T-helper 22 cell (primary cell): ENCODE results near the gene TDRD6.

Experiments
- DNase-seq: peaks from one replicate; pipeline ENCODE4 v3.0.0-alpha.2; 2020; ENCODE audit warnings: low read depth

Gene TDRD6

DNA sequence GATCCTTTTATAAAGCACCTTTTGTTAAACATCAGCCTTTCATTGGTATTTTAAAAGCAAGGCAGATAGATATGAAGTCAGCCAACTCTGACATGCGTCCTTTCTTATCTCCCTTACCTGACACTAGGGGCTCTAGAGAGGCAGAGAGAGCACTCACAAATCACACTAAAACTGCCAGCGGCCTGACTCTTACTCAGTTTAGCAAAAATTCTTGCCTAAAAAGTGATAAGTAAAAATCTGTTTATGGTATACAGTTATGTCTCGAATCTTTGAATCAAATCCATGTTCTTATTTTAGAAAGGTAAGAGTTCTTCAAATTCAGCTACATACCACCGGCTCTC, 10.4 kb upstream of the TDRD6 start:
- DNase-seq = no peak

DNA sequence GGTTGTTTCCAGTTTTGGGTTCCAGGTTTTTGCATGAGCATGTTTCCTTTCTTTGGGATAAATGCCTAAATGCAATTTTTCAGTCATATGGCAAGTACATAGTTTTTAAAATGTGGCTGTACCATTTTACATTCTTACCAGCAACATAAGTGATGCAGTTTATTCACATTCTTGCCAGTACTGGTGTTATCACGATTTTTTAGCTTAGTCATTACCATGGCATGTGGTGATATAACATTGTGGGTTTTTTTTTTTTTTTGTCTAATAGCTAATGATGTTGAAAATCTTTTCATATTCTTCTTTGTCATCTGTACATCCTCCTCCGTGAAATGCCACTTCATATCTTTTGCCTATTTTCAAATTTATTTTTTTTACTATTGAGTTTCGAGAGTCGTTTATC, 2.9 kb upstream of the TDRD6 start:
- DNase-seq = no peak

DNA sequence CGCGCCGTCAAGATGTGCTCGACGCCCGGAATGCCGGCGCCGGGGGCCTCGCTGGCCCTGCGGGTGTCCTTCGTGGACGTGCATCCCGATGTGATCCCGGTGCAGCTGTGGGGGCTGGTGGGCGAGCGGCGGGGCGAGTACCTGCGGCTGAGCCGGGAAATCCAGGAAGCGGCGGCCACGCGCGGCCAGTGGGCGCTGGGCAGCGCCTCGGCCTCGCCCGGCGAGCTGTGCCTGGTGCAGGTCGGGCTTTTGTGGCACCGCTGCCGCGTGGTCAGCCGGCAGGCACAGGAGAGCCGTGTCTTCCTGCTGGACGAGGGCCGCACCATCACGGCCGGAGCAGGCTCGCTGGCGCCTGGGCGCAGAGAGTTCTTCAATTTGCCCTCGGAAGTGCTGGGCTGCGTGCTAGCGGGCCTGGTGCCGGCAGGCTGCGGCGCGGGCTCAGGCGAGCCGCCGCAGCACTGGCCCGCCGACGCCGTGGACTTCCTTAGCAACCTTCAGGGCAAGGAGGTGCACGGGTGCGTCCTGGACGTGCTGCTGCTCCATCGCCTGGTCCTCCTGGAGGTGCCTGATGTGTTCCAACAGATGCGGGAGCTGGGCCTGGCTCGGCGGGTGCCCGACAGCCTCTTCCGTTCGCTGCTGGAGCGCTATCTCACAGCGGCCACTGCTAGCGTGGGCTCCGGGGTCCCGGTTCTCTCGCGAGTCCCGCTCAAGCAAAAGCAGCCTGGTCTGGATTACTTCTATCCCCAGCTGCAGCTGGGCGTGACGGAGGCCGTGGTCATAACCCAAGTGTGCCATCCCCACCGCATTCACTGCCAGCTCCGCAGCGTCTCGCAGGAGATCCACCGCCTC, 656 bp downstream of the TDRD6 start:
- no peak for DNase-seq

DNA sequence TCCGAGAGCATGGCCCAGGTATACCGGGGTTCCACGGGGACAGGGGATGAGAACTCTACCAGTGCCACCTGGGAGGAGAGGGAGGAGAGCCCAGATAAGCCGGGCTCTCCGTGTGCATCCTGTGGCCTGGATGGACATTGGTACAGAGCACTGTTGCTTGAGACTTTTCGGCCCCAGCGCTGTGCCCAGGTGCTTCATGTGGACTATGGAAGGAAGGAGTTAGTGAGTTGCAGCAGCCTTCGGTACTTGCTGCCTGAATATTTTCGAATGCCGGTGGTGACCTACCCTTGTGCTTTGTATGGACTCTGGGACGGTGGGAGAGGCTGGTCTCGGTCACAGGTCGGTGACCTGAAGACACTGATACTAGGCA, 1.3 kb downstream of the TDRD6 start:
- DNase-seq = no peak

DNA sequence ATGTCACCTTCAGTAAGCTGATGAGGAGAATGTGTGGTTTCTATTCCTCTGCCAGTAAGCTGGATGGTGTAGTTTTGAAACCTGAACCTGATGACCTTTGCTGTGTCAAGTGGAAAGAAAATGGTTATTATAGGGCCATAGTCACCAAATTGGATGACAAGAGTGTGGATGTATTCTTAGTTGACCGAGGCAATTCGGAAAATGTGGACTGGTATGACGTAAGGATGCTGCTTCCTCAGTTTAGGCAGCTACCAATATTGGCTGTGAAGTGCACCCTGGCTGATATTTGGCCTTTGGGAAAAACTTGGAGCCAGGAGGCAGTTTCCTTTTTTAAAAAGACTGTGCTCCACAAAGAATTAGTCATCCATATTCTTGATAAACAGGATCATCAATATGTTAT, 2.0 kb downstream of the TDRD6 start:
- no peak for DNase-seq

DNA sequence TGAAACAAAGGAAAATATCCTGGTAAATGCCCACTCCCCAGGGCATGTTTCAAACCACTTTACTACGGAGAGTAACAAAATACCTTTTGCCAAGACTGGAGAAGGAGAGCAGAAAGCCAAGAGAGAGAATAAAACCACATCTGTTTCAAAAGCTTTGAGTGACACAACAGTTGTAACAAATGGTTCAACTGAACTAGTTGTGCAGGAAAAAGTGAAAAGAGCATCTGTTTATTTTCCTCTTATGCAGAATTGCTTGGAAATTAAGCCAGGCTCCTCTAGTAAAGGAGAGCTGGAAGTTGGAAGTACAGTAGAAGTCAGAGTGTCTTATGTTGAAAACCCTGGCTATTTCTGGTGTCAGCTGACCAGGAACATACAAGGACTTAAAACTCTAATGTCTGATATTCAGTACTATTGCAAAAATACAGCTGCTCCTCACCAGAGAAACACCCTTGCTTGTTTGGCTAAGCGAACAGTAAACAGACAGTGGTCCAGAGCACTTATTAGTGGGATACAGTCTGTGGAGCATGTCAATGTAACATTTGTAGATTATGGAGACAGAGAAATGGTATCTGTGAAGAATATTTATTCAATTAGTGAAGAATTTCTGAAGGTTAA, 2.6 kb downstream of the TDRD6 start:
- DNase-seq = no peak

DNA sequence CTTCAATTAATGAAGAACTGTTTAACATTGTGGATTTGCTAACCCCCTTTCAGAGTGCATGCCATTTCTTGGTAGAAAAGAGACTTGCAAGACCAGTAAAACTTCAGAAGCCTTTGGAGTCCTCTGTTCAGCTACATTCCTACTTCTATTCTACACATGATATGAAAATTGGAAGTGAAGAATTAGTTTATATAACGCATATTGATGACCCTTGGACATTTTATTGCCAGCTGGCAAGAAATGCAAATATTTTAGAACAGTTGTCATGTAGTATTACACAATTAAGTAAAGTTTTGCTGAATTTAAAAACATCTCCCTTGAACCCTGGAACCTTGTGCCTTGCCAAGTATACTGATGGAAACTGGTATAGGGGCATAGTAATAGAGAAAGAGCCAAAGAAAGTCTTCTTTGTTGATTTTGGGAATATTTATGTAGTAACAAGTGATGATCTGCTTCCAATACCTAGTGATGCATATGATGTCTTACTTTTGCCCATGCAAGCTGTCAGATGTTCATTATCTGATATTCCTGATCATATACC, 3.3 kb downstream of the TDRD6 start:
- DNase-seq = no peak

DNA sequence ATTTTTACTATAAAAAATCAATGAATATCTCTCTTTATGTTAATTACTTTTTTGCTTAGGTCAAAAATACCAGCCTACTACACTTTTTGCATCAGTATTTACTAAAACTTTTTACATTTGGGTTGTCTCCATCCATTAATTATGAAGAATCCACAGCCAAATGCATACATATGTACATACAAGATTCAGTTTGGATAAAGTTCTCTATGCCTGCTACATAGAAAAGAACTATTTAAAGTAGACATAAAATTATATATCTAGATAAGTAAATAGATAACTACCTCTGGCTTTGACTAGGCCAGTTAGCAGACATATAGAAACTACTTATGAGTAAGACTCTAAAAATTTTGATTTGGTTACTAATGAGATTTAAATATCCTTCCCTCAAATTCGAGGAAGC, 12.3 kb downstream of the TDRD6 start:
- no peak for DNase-seq

DNA sequence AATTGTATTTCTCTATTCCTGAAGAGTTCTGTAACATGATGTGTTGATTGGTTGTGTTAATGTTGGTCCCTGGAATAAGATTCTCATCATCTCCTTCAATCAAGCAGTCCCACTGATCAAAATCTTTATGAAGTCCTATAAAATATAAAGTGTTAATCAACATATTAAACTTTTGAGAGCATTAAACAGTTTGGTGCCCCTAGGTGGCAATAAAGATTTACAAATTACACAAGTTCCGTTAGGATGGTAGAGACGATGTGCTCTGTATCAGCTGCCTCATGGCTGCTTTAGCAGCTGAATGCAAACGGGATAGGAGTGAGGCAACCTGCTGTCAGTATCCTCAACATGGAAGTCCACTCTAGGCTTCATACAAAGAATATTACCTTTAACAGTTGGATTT, 16.9 kb downstream of the TDRD6 start:
- no peak for DNase-seq

DNA sequence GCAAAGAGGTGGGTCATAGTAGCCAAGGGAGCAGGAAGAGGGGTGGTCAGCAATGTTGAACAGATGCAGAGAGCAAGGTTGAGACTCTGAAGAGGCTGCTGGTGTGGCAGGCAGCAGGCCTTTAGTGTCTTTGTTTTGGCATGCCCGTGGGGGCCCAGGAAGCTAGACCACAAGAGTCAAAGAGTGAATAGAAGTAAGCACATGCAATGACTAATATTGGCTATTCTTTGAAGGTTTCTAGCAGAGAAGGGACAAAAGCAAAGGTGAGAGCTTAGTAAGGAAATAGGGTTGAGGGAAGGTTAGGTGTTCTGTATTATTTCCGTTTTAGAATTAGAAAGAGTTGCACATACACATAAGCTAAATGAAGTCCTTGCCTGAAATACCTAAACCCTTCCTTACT, 18.8 kb downstream of the TDRD6 start:
- DNase-seq = no peak

DNA sequence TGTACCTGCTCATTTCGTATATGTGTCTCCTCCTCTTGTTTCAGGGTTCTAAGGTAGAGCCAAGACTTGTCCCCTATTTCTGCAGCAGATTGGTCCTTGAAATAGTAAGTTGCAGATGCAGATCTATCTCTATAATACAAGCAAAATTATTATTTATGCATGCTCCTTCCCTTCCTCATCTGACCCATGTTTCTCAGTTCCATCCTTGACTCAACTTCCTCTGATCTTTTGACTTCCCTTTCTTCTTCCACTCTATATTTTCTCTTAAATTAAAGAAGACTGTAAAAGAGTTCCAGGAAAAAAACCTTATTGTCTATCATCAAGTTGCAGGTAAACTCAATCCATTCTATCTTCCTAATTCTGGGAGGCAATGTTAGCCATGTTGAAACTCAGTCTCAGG, 23.8 kb downstream of the TDRD6 start:
- no peak for DNase-seq

DNA sequence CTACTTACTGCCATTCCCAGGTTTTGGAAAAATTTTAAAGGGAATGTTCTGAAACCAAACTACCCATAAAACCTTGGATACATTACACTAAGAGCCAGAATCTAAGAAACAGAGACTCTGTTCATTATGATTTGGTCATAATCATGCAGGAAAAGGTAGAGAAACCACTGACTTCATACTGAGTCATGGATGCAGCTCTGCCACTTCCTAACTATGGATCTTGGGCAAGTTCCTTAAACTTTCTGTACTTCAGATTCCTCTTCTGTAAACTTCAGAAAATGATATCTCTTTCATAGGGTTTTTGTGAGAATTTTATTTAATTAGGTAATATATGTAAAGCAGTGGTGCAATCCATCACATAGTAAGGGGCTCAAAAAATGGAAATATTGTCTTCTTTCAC, 27.5 kb downstream of the TDRD6 start:
- no peak for DNase-seq

DNA sequence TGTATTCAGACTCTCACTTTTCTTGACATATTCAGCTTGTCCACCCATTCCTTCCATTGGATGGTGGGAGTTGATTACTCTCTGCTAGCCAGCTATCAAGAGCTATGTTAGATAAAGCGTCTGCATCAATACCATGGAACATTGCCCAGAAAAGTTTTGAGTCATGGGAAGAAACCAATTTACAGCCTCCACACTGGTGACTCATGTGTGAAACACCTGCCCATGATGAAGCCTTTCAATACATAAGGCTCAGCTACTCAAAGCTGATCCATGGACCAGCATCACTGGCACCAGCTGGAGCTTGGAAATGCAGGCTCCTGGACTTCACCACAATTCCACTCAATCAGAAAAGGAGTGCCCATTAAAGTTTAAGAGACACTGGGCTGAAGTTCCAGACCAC, 31.4 kb downstream of the TDRD6 start:
- DNase-seq = no peak

DNA sequence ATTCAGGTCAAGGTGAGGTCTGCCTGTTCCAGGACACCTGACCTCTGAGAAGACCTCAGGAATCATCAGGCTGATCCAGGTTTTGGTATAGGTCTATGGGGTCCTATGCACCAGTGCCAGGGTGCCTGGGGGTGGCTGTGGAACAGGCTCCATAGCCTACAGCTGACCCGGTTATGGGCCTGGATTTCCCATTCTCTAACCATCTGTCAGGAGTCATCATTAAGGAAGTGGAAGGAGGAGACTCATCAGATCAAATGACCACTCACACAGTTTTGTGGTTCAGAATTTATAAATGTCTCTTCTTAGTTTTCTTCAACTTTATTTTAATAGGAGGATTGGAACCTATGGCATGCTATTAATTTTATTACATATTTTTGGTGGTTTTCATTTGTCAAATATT, 32.7 kb downstream of the TDRD6 start:
- DNase-seq = no peak

DNA sequence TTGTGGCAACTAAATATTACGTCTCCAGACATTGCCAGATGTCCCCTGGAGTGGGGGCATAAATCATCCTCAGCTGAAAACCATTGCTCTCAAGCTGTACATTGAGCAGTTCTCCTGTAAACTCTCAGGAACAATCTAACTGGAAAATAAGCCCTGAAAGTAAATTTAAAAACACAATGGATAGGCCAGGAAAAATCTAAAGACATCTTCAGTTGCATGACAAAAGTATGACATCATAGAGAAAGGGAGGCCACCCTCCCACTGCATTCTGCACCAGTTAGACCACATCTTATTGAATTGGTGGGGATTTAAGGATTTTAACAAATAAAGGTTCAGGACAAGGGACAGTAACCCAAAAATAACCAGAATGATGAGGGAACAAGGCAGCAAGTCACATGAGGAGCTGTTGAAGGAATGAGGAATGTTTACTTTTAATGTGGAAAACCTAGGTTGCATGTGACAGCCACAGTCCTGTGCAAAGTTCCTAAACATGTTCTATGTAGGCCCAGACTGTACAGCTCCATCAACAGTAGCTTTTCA, 42.2 kb downstream of the TDRD6 start:
- DNase-seq = no peak

DNA sequence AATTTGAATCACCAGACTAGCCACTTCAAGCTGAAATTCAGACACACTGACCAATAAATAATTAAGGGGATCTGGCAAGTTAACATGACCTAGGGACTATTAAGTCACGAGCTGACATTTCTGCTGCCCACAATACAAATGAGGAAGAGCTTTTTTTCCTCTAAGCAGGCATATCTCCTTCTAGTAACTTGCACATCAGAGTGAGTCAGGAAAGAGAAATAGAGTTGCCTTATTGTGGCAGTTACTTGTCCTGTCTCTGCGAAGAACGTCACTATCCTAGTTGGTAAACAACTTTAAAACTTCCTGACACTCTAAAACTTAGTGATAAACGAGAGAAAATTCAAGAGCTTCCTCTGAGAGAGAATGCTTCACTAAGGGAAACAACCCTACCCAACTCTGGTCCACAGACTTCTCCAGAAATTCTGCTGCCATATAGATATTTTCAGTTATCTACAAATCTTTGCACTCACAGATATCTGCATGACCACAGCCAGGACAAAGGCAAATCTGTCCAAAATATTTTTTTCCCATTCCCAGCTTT, 43.3 kb downstream of the TDRD6 start:
- no peak for DNase-seq

DNA sequence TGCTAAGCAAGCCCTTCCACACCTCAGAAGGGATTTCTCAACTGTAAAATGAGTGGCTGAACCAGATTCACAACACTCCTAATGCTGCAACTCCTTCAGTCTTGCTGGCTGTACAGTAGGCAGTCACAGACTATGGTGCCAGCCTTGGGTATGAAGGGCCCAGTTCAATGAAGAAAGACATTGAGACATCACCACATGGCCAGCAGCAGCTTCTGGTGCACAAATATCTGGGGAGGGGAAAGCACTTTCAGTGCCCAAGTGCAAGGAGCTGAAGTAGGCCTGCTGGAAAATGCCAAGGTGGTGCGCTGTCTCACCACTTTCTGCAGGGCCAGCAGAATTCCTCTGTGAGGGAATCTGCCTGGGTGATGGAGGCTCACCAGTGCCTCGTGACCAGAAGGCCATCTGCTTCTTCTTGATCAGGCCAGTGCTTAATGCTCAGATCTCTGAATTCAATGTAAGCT, 45.7 kb downstream of the TDRD6 start:
- no peak for DNase-seq

DNA sequence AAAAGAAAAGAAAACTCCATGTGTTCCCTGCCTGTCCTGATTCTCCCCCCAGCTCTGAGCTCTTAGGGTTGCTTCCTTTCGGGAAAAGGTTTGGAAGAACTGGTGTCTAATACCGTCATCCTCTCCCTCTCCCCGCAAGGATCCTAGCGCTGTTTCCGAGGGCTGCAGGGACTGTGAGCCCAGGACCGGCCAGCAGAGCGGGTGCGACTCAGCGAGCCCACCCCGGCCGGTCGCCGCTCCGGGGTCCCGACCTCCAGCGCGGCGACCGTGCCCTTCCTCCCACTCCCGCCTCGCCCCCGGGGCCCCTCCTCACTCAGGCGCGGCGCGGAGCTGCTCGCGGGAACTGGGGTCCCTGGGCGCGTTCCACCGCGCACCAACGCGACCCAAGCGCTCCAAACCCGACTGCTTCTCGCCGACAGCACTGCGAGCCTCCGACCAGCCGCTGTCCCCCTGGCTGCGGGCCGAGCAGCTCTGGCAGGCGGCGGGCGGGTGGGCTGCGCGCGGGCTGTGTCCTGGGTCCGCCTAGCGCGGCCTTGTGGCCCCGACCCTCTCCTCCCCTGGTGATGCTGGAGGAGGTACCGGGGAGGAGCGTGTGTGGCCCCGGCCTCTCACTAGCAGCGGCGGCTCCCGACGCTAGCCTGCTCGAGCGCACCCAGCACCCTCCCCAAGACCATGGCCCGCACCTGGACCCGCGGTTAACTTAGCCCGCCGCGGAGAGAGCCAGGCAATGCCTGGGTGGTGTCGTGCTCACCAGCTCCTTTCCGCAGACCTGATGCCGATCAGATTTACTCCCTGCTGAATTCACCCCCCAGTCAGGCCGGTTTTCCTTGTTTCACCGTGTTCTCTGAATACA, 47.4 kb downstream of the TDRD6 start, which contains the start of gene PLA2G7:
PLA2G7 (minus strand) TSS at position 509 of the 853 bp plus-strand sequence. CDS start 12,484 bp downstream, outside the sequence.
- no peak for DNase-seq

DNA sequence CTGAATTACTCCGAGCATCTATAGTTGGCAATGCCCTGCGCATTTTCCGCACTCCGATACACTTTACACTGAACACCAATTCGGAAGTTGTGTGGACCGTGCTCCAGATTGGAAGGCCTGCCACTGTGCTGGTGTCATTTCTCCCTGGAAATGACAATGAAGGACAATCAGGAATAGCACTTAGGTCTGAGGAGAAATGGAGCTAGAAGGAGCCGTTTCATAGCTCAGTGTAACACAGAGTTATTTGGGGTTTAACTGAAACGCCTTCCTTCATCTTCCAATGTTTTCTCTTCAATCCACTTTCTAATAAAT, 48.0 kb downstream of the TDRD6 start:
- no peak for DNase-seq

DNA sequence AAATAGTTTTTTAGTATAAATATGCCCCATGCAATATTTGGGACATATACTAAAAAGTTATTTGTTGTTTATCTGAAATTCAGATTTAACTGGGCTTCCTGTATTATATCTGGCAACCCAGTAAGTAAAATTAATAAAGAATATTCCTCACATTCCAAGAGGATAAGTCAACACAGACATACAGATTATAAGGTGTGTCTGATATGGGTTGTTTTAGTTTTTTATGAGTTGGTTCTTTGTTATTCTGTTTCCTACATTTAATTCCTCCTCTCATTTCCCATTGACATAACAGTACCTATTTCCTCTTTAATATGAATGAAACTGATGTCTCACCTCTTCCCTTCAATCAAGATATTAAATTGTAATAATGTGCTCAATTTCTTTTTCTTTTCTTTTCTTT, 49.2 kb downstream of the TDRD6 start:
- no peak for DNase-seq

DNA sequence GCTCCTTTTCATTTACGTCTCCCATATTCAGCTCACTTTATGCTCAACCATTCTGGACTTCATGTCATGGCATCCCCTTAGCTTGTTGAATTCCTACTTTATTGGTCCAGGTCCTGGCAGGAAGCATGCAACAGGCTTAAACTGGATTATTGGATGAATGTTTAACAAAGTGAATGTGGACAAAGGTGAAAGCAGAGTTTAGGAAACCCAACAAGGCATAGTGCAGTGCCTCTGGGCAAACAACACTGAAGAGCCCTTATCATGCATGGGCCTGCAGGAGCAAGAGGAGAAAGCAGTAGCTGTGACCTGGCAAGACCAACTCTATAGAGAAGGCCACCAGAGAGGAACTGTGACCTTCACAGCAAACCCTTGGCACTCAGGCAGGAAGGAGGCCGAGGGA, 53.8 kb downstream of the TDRD6 start:
- no peak for DNase-seq

DNA sequence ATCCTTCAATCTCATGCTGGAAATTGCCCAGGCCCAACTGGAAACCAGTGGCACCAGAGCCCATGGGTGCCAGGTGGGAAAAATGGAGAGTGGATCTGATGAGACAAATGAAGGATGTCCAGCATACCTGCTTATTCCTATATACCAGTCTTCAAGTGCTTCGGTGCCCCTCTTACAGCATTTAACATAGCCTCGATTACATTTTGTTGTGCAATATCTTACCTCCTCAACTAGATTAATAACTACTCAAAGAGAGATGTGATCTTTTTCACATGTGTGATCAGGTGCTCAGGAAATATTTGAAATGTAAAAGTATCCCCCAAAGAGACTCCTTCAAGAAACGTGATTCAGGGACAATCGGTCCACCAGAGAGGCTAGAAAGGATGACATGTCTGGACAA, 54.2 kb downstream of the TDRD6 start:
- no peak for DNase-seq
